DND-41 (cell line): Measurements from ENCODE around the gene CDK17.

ENCODE experiments used
- ATAC-seq: fragments of 200-7000 bp; cut with Tn5 transposase; 3 replicates; pipeline ENCODE4 v1.9.1; 2021; ENCODE audit warnings: low read depth; ENCODE audit not compliant: insufficient read depth
- DNase-seq: peaks from one replicate; pipeline ENCODE4 v3.0.0-alpha.2; 2020
- H2AFZ ChIP-seq: 2 replicates; pipeline ENCODE4 v1.6.0; 2012; ENCODE audit warnings: low read depth, low read length
- H3K27ac ChIP-seq: 2 replicates; pipeline ENCODE4 v1.5.1; 2012; ENCODE audit warnings: low read length, inconsistent platforms
- H3K27me3 ChIP-seq: fragments of 200-600 bp; sonication (generic); 2 replicates; pipeline ENCODE4 v1.6.0; 2012; ENCODE audit warnings: low read length, mild to moderate bottlenecking, inconsistent platforms; ENCODE audit not compliant: insufficient read depth, poor library complexity
- H3K36me3 ChIP-seq: 2 replicates; pipeline ENCODE4 v1.5.1; 2012; ENCODE audit warnings: low read length, inconsistent platforms; ENCODE audit not compliant: insufficient read depth
- H3K4me1 ChIP-seq: 2 replicates; pipeline ENCODE4 v1.5.1; 2012; ENCODE audit warnings: mild to moderate bottlenecking, low read length; ENCODE audit not compliant: insufficient read depth
- H3K4me2 ChIP-seq: 2 replicates; pipeline ENCODE4 v1.6.0; 2012; ENCODE audit warnings: mild to moderate bottlenecking, moderate library complexity, low read length, inconsistent platforms; ENCODE audit not compliant: insufficient read depth
- H3K4me3 ChIP-seq, 2 experiments: fragments of 200-600 bp in 1 of 2; shearing (Covaris generic) in 1 of 2; 2 replicates each; pipeline ENCODE4 v1.5.1; 2012 to 2016; ENCODE audit warnings: inconsistent platforms in 2 of 2, low read length in 2 of 2, mild to moderate bottlenecking in 2 of 2, low read depth in 1 of 2, moderate library complexity in 1 of 2
- H3K79me2 ChIP-seq: 2 replicates; pipeline ENCODE4 v1.6.0; 2012; ENCODE audit warnings: low read length, inconsistent platforms; ENCODE audit not compliant: insufficient read depth
- H3K9ac ChIP-seq: 2 replicates; pipeline ENCODE4 v1.6.0; 2012; ENCODE audit warnings: low read depth, mild to moderate bottlenecking, inconsistent platforms, low read length, moderate library complexity
- H3K9me3 ChIP-seq: 2 replicates; pipeline ENCODE4 v1.5.1; 2012; ENCODE audit warnings: low read length, moderate library complexity, mild to moderate bottlenecking, inconsistent platforms; ENCODE audit not compliant: insufficient read depth, severe bottlenecking
- H4K20me1 ChIP-seq: 2 replicates; pipeline ENCODE4 v1.6.0; 2012; ENCODE audit warnings: low read length; ENCODE audit not compliant: insufficient read depth
- EZH2 ChIP-seq: IDR thresholded peaks from 3 replicates; pipeline ENCODE4 v1.6.1; 2012; ENCODE audit warnings: borderline replicate concordance, low read depth, mild to moderate bottlenecking, moderate library complexity, low read length, inconsistent platforms; ENCODE audit not compliant: severe bottlenecking
- TF ChIP-seq, protein P1 (sequence below): IDR thresholded peaks from 2 replicates; pipeline ENCODE4 v1.5.1; 2012; ENCODE audit warnings: borderline replicate concordance, low read length, moderate library complexity, mild to moderate bottlenecking; ENCODE audit not compliant: poor library complexity, severe bottlenecking; ENCODE audit errors: extremely low read depth

Gene CDK17

DNA sequence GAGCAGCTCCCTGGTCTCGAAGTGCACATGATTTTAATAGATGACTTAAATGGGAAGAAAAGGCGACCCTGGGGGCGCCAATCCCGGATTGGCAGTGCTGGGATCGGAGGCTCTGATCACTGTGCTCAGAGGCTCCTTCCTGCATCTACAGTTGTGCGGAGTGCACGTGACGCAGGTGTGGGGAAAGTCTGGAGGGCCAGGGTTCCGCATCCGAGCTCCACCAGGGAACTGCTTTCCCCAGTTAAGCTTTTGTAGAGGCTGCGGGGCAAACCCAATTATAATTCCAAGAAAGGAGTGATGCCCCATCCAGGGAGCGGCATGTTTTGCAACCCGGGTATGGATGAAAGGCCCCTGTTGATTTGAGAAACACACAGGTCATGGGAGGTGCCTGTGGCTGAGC lies 169.6 kb downstream of the CDK17 start:
- Histone ChIP-seq H3K4me2 (no peak overlapping the region), H3K9ac (no peak overlapping the region), H2AFZ (no peak overlapping the region), H3K27ac (no peak overlapping the region), H3K4me1 (no peaks in the 10 kb centered on the region), H3K4me3 (no peak overlapping the region), H3K79me2 (no peaks in the 10 kb centered on the region), H3K36me3 (peaks cover 10% of the 10 kb centered on the region), H4K20me1 (peaks cover 13% of the 10 kb centered on the region; the same call in 1 of the 2 replicates), H3K9me3 (no peaks in the 10 kb centered on the region), H3K27me3 (no peaks in the 10 kb centered on the region)
- TF ChIP-seq, protein P1, sequence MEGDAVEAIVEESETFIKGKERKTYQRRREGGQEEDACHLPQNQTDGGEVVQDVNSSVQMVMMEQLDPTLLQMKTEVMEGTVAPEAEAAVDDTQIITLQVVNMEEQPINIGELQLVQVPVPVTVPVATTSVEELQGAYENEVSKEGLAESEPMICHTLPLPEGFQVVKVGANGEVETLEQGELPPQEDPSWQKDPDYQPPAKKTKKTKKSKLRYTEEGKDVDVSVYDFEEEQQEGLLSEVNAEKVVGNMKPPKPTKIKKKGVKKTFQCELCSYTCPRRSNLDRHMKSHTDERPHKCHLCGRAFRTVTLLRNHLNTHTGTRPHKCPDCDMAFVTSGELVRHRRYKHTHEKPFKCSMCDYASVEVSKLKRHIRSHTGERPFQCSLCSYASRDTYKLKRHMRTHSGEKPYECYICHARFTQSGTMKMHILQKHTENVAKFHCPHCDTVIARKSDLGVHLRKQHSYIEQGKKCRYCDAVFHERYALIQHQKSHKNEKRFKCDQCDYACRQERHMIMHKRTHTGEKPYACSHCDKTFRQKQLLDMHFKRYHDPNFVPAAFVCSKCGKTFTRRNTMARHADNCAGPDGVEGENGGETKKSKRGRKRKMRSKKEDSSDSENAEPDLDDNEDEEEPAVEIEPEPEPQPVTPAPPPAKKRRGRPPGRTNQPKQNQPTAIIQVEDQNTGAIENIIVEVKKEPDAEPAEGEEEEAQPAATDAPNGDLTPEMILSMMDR, result no peak
- TF ChIP-seq EZH2, result no peak
- DNase-seq, result no peak
- ATAC-seq, result no peak

DNA sequence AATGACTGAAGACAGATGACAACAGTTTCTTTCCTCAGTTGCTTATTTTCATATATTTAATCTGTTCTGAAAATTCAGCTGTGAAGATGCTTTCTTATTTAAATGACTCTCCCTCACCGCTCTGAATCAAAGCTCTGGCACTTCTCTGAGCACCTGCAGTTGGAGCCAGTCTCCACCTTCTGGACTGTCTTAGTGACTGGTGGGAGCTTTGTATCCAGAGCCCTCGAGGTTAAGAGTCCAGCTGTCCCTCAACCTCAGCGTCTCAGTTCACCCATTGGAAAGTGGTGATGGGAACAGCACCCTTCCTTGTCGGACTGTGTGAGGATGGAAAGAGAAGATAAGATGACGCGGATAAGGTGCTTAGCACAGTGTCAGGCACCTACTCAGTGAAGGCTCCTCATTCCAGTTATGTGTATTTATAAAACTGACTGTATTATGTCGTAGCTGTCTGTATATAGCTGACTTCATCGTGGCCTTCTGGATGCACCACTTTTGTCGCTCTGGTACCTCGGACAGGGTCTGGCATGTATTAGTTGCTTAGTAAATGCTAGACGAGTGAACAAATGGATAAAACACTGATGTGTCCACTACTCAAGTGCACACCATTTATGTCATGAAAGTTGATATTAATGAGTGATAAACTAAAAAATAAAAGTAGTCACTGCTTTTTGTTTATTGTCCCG lies 171.5 kb downstream of the CDK17 start:
- Histone ChIP-seq H3K27ac (no peak overlapping the region), H2AFZ (no peak overlapping the region), H3K9ac (no peak overlapping the region), H3K9me3 (no peaks in the 10 kb centered on the region), H4K20me1 (0 out of 2 replicates have a peak, but pooled peaks cover 4% of the 10 kb centered on the region), H3K36me3 (peaks cover 21% of the 10 kb centered on the region), H3K4me1 (no peaks in the 10 kb centered on the region), H3K79me2 (no peaks in the 10 kb centered on the region), H3K27me3 (no peaks in the 10 kb centered on the region), H3K4me3 (no peak overlapping the region), H3K4me2 (no peak overlapping the region)
- TF ChIP-seq, protein P1, result no peak
- no peak for TF ChIP-seq EZH2
- ATAC-seq, result peak; percentile 22; the same call in 1 of the 3 replicates
- DNase-seq, result no peak
